Activated CD4-positive, CD25-positive, alpha-beta regulatory T cell treated with anti-CD3 and anti-CD28 coated beads, Interleukin-2, amount 50 U/mL, for 24 hours (primary cell): ENCODE data around the gene RPL35.
A peak's percentile ranks its signal among the peaks of the same experiment; 100 is the strongest.

Experiments used
- ATAC-seq, 2 donors: fragments of 150-1000 bp; cut with Tn5 transposase; one replicate each; pipeline ENCODE4 v1.10.0; 2021; ENCODE audit warnings: mild to moderate bottlenecking in 1 of 2, moderate library complexity in 1 of 2

The RPL35 gene

GRCh38 chr9:124818431-124819281 is 43.1 kb downstream of the RPL35 start:
- peak in 1 of 2 donors; percentile 78 for ATAC-seq

GRCh38 chr9:124815601-124816000 is 46.2 kb downstream of the RPL35 start:
- ATAC-seq = no peak

GRCh38 chr9:124814164-124814535 is 47.6 kb downstream of the RPL35 start:
- no peak for ATAC-seq

- no peak for ATAC-seq
Observed at GRCh38 chr9:124813501-124814163, 48.1 kb downstream of the RPL35 start.

- no peak for ATAC-seq
Observed at GRCh38 chr9:124813041-124813440, 48.7 kb downstream of the RPL35 start.

GRCh38 chr9:124812441-124812876 is 49.3 kb downstream of the RPL35 start:
- no peak for ATAC-seq

GRCh38 chr9:124810663-124811355 is 50.9 kb downstream of the RPL35 start:
- no peak for ATAC-seq

GRCh38 chr9:124809741-124810500 is 51.8 kb downstream of the RPL35 start:
- no peak for ATAC-seq

- ATAC-seq = no peak
Observed at GRCh38 chr9:124809211-124809610, 52.5 kb downstream of the RPL35 start.

GRCh38 chr9:124808246-124808956 is 53.4 kb downstream of the RPL35 start:
- no peak for ATAC-seq
